H54 (cell line): ENCODE results near the gene PITPNC1.
"Not testable (repeated sequence)": the region's sequence is repeated elsewhere in the genome, so short reads cannot be mapped to it uniquely, and the experiment has no call there.

Source experiments
- DNase-seq: peaks from one replicate; pipeline ENCODE4 v3.0.0; 2011; ENCODE audit warnings: low spot score, mixed read lengths; ENCODE audit not compliant: insufficient read length
- FAIRE-seq: peaks from 3 replicates; lab custom pipeline; 2011; peaks lifted over from hg19 to GRCh38; lab: Jason Lieb, UNC
- POLR2A ChIP-seq: IDR thresholded peaks from 2 replicates; pipeline ENCODE4 v1.6.1; 2011; ENCODE audit warnings: low read depth, mild to moderate bottlenecking, low read length

Gene PITPNC1

DNA sequence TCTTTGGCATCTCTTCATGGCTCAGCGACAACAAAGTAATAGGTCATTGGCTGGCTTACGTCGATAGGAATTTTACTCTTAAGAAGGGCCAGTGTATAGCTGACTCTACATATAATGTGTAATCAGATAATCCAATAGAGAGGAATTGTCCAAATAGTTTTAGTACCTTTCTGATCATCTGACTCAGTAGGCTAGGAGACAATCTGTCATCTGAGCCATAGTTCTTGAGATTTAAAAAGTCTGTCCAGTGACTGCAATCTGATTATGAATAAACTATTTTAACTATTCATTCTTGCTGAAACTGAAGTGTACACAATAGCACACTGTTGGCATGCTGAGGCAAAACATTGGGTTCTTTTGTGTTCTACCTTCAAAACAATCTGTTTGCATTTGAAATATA lies 319.3 kb downstream of the PITPNC1 start:
- no peak for DNase-seq
- no peak for FAIRE-seq

DNA sequence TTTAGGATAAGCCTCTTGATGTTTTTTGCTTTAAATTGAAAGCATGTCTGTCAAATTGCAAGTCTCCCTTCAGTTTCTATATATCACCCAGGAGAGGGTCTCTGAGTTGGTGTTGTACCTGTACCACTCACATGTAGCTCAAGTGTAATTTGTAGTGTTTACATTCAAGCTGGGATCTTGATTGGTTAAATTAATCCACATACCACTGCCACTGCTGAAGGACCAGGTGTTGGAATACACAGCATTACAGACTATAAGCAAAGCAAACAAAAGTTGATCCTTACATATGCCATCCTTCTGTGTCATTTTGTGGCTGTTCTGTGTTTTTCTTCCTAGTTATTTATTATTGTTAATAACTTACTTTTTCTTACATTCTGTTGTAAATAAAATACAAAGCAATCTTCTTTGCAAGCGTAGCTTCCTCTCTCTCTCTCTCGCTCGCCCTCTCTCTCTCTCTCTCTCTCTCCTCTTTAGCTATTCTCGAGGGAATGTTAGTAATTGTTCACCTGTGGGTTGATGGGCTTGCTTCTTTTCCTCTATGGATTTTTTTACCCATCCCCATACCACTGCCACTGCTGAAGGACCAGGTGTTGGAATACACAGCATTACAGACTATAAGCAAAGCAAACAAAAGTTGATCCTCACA lies 319.9 kb downstream of the PITPNC1 start:
- FAIRE-seq (no peak), DNase-seq (no peak)
- no peak for TF ChIP-seq POLR2A

More for the DNA sequence above, 319.3 kb downstream of the PITPNC1 start:
- no peak for TF ChIP-seq POLR2A

DNA sequence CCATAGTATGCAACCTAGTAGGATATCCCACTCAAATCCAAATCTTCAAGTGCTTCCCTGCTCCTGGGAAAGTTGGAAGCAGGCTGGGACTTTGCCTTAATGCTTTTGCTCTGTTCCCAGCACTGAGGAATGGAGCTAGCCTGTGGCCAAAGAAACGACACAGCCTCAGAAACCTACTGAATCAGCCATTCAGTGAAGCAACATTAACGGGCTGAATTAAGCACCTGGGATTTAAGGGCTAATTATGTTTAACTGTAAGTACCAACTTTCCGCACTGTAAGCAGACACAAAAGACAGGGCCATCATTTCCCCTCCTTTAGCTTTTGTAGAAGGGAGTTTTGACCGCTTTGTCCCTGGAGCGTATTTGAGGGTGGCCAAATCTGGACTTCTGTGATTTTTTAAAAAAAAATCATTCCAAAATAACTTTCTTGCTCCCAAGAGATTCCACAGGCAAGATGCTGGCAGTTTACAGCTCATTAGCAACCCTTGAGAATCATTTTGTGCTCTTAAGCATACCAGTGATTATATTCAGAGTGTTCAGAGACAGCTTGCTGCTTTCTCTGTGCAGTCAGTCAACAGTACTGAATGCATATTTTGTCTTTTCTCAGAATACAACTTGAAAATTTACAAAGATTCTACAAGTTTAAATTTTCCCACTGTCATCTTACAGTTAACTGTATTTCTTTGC lies 323.1 kb downstream of the PITPNC1 start:
- DNase-seq (no peak), FAIRE-seq (no peak)

DNA sequence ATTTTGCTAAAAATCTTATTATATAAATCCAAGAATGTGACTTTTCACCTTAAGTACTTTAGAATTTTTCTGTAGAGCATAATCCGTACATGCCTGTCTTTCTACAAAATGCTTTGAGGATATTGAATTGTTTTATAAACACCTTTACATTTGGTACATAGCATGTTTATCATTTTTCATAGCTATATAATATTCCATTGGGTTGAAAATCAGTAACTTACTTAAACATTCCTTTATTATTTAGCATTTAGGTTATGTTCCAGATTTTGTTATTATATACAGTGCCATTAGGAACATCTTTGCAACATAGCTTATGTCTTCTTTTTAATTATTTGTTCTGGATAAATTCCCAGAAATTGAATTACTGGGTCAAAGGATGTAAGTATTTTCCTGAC lies 323.6 kb downstream of the PITPNC1 start:
- no peak for DNase-seq
- no peak for FAIRE-seq
- TF ChIP-seq POLR2A, result no peak

More for the DNA sequence above, 323.1 kb downstream of the PITPNC1 start:
- TF ChIP-seq POLR2A, result no peak

DNA sequence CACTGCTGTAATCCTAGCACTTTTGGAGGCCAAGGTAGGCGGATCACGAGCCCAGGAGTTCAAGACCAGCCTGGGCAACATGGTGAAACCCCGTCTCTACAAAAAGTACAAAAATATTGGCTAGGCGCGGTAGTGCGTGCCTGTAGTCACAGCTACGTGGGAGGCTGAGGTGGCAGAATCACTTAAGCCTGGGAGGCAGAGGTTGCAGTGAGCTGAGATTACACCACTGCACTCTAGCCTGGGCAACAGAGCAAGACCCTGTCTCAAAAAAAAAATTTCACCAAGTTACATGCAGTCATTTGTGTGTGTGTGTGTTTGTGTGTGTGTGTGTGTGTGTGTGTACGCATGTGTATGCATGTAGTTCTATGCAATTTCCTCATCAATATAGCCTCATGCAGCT lies 325.8 kb downstream of the PITPNC1 start:
- FAIRE-seq, DNase-seq: not testable (repeated sequence)

DNA sequence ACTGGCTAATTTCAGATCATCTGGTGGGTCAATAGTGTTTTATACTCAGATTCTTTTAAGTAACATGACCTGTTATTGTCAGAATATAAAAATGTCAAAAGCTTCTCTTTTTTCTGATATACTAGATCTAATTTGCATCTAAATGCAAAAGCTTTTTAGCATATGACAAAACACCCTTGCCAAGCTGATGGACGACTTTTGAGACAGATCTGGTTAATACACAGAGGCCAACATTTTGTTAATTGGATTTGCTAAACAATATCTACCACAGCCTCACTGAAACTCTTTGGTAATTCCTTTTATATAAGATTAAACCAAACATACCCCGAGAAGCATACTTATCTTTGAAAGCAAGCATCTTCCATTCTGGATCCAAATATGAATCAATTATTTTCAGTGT lies 330.4 kb downstream of the PITPNC1 start:
- no peak for TF ChIP-seq POLR2A
- FAIRE-seq (no peak), DNase-seq (no peak)

DNA sequence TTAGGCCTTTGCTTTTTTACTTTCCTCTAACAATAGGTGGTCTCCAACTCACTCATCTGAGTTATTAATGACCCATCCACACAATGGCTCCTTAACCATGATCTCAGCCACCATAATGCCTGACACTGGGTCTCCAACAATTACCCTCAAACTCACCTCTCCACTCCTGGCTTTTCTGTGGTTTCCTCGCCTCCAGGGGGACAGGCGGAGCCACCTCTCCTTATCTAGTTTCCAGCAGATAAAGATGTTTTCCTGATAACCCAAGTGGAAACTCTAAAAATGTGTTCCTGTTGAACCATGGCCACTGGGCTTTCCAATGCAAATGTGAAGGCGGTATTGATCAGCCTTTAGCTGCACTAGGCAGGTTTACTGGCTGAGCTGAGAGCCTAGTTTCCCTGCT lies 331.3 kb downstream of the PITPNC1 start:
- FAIRE-seq (no peak), DNase-seq (no peak)

DNA sequence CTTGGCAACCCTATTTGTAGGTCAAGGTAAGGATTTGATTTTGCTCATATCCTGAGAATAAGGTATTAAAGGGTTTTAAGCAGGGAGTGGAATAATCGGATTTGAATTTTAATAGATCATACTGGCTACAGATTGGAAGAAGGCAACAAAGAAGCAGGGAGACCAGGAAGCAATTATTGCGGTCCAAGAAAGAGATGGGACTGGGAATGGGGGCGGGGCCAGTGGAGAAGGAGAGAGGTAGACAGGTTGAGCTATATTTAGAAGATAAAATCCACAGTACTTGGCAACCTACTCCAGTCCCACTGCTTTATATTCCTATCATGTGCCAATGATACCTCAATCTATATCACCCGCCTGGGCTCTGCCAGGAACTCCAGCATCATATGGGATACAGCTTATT lies 334.8 kb downstream of the PITPNC1 start:
- no peak for DNase-seq
- no peak for TF ChIP-seq POLR2A
- FAIRE-seq, result no peak

More for the DNA sequence above, 331.3 kb downstream of the PITPNC1 start:
- TF ChIP-seq POLR2A, result no peak

DNA sequence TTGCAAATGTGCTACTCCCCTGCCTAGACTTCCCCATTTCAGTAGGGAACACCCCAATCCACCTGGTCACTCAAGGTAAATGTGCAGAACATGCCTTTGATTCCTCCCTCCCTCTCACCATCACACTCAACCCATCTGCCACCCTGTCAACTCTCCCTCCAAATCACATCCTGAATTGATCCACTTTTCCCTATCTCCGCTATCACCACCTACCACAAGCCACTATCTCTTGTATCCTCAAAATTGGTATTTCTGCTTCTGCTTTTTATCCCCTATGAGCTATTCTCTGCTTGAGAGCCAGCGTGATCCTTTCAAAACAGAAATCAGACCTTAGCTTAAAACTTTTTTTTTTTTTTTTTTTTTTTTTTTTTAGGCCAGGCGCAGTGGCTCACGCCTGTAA lies 335.3 kb downstream of the PITPNC1 start:
- no peak for FAIRE-seq
- no peak for TF ChIP-seq POLR2A
- no peak for DNase-seq

DNA sequence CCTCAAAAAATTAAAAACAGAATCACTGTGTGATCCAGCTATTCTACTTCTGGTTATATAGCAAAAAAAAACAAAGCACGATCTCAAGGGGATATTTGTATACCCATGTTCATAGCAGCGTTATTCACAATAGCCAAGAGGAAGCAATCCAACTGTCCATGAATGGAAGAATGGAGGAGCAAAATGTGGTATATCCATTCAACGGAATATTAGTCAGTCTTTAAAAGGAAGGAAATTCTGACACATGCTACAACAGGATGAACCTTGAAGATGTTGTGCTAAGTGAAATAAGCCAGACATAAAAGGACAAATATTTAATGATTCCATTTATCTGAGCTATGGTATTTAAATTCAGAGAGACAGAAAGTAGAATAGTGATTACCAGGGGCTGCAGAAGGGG lies 336.1 kb downstream of the PITPNC1 start:
- DNase-seq, result no peak
- no peak for TF ChIP-seq POLR2A
- no peak for FAIRE-seq

DNA sequence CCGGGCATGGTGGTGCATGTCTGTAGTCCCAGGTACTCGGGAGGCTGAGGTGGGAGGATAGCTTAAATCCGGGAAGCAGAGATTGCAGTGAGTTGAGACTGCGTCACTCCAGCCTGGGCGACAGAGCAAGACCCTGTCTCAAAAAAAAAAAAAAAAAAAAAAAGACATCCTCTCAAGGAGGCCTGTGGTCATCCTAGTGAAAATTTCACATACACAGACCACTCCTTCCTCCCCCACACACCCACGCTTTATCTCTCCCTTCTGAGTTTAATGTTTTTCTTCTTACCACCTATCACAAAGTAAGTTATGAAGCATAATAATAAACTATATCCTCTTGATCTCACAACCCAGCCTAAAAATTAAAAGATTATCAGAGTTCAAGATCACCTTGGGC lies 339.3 kb downstream of the PITPNC1 start:
- FAIRE-seq (no peak), DNase-seq (no peak)
- no peak for TF ChIP-seq POLR2A

DNA sequence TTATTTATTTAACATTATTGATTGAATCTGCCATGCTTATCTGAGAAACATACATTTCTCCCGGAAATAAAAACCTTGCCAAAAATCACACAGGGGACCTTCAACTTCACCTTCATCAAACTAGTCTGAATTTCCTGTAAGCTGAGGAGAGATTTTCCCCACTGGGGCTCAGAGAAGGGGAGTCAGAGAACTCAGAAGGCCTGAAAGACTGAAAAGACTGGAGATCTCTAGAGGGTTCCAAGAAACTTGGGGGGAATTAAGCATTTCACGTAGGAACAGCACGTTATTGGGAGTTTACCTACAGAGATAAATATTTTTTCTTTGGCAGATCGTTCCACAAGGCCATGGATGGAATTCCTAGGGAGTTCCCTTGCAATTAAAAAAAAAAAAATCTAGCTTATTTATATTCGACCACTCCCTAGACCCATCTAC lies 340.1 kb downstream of the PITPNC1 start:
- TF ChIP-seq POLR2A, result no peak
- no peak for DNase-seq
- no peak for FAIRE-seq

DNA sequence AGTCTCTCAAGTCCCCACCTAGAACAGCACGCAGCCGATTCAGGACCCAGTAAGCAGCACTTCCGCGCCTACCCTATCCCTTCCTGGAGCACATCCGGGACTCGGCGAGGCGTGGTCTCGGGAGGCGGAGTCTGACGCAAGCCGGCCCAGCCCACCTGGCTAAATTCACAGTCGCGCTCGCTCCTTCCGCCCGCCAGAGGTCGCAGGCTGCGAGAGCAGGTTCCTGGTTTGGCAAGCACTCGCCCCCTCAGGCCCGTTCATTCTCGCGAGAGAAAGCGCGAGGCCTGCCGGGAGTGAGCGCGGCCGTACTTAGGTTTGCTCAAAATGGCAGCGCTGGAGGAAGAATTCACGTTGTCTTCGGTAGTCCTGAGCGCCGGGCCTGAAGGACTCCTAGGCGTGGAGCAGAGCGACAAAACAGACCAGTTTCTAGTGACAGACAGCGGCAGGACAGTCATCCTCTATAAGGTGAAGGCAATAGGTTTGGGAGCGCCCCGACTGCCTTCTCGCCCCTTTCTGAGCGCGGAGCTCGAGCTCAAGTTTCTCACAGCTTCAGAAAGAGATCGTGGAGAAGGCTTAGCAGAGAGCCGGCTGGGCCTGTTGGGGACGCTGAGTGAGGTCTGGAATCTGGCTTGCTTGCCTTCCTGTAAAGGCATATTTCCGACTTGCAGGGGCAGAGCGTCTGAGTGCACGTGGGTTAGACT lies 340.7 kb downstream of the PITPNC1 start, which contains the start of gene NOL11:
TSS of gene NOL11 (plus strand) at position 313 of the 701 bp plus-strand sequence. CDS start at position 325, 12 bp downstream.
- peak; percentile 76 for TF ChIP-seq POLR2A
- FAIRE-seq (peak; percentile 94), DNase-seq (peak; percentile 94)

DNA sequence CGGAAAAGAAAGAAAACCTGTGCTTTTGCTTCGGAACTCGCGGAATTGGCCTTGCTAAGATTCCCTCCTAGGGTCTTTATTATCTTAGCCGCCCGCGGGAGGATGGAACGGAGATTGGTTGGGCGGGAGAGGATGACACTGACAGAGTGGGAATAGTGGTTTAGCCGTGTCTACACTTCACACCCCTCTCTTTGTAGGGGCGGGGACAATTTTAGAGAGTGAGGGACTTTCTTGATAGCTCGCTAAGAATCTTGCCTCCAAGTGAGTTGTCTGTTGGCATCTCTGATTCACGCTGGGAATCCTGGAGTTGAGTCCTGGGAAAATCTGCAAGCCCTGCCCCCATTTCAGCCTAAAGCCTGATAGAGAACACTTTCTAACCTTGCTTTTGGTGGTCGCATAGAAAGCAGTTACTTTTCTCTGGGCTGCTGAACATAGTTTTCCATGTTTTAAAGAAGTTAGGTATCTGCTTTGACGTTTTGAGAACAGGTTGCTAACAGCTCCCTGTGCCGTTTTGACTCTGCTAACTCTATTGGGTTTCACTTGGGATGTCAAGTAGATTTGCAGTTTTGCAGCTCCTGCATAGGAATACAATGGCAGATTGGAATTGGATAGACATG lies 341.4 kb downstream of the PITPNC1 start:
- FAIRE-seq (no peak), DNase-seq (peak; percentile 44)
- no peak for TF ChIP-seq POLR2A

DNA sequence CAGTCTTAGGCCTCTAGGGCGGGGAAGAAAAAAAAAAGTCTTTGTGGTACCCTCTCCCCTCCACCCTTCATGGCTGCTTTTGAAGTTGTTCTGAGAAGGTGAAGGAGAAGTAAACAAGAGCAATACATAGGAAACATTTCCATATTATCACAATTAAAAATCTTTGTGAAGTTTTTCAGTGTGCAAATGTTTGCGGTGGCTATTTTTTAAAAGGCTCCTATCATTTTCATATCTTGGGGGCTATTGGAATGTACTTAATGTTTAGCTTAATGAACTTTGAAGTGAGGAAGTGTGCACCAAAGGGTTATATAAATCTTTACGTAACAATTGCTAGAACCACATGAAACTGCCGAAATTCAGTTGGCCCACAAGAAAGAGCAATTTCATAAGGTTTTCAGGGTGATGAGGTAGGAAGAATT lies 348.3 kb downstream of the PITPNC1 start:
- FAIRE-seq (no peak), DNase-seq (no peak)
- TF ChIP-seq POLR2A, result no peak
